ENCODE data around the gene PTPRE. TPM values are rescaled to one million over a fixed set of nuclear protein-coding genes. Genes with fewer than 3 reads are reported as not detected.

PTPRE gene
- total RNA-seq, 6 donors from 2014 or later, result 49.9 to 89.2 (median 64.2) TPM

DNA sequence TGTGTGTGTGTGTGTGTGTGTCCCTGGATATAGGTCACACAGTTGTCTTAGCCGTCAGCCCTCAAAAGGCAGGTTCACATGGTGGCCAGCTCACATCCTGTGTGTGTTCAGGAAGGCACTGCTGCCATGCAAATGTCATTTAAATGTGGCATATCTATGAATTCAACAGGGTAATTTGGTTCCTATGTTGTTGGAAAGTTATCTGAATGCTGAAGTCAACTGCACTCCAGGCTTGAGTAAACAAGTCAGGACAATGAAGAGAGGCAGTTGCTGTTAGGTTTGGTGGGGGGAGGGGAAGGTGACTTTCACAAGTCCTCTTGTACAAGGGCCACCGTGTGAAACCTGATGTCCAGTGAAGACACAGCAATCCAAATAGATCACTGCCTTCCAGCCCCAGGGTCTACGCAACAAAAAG is 61.1 kb downstream of the PTPRE start:
- 61% methylated on average over 3 of the region's 3 CpGs for WGBS, 2 donors

GRCh38 chr10:127968659-127969058 is 61.8 kb downstream of the PTPRE start:
- ATAC-seq (ENCODE audit: low FRiP score in 2 of 2) (no peak), DNase-seq (no peak)
- Histone ChIP-seq H3K9me3 (no peaks in the 10 kb centered on the region), H3K36me3 (no peaks in the 10 kb centered on the region), H3K4me3 (no peak overlapping the region), H3K4me1 (peaks cover 9 to 15% (median 14%) of the 10 kb centered on the region in 4 donors), H3K27ac (peak overlapping the region; percentile 51 to 76 (median 68)), H3K27me3 (no peaks in the 10 kb centered on the region)
- 57 to 59% methylated on average over 1 of the region's 1 CpG for WGBS, 2 donors
- TF ChIP-seq POLR2A (IDR thresholded peaks at IDR 0.05) (no peak), POLR2AphosphoS5 (IDR thresholded peaks at IDR 0.05) (no peak), CTCF (IDR thresholded peaks at IDR 0.05) (no peak), EP300 (IDR thresholded peaks at IDR 0.05) (no peak)

More for the DNA sequence above, 61.1 kb downstream of the PTPRE start:
- DNase-seq (no peak), ATAC-seq (ENCODE audit: low FRiP score in 2 of 2) (no peak)
- H3K9me3 ChIP-seq, result no peaks in the 10 kb centered on the region
- no peaks in the 10 kb centered on the region for H3K36me3 ChIP-seq
- H3K27ac ChIP-seq, result peak overlapping the region; percentile 51 to 76 (median 68)
- H3K4me3 ChIP-seq, result no peak overlapping the region
- TF ChIP-seq POLR2A (IDR thresholded peaks at IDR 0.05) (no peak), POLR2AphosphoS5 (IDR thresholded peaks at IDR 0.05) (no peak), EP300 (IDR thresholded peaks at IDR 0.05) (no peak), CTCF (IDR thresholded peaks at IDR 0.05) (no peak)
- H3K27me3 ChIP-seq, result no peaks in the 10 kb centered on the region
- peaks cover 3 to 13% (median 11%) of the 10 kb centered on the region in 4 donors for H3K4me1 ChIP-seq

GRCh38 chr10:127971101-127971946 is 64.4 kb downstream of the PTPRE start:
- 79 to 90% methylated on average over 24 of the region's 24 CpGs for WGBS, 2 donors
- Histone ChIP-seq H3K9me3 (no peaks in the 10 kb centered on the region), H3K36me3 (no peaks in the 10 kb centered on the region), H3K4me1 (peaks cover 19 to 26% (median 20%) of the 10 kb centered on the region in 4 donors), H3K4me3 (no peak overlapping the region), H3K27ac (no peak overlapping the region), H3K27me3 (no peaks in the 10 kb centered on the region)
- ATAC-seq (ENCODE audit: low FRiP score in 2 of 2) (no peak), DNase-seq (no peak)
- TF ChIP-seq CTCF (IDR thresholded peaks at IDR 0.05) (no peak), EP300 (IDR thresholded peaks at IDR 0.05) (no peak), POLR2A (IDR thresholded peaks at IDR 0.05) (no peak), POLR2AphosphoS5 (IDR thresholded peaks at IDR 0.05) (no peak)

DNA sequence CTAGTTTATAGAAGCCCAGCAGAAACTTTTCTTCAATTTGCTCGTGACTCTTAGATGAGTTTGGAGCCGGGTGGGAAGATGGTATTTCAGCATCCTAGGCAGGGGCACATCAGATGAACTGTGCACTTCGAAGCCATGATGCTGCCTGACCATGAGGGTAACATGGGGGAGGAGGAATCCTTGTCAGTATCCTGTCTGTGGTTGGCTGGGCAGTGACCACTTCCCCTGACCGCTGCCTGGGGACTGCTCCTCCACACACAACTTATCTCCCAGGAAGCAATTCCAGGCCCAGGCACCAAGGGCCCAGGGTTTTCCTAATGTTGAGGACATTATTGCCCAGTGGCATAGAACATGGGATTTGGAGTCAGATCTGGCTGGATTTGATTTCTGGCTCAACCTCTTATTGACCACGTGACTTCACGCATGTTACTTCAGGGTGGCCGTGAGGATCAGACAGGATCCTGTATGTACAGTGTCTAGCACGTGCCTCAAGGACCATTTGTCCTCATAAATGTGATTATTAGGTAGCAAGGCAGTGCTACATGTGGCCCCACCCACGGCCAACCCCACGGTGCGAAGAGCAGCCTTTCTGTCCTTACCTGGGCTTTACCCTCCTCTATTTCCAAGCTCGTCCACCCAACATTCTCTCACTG is 65.2 kb downstream of the PTPRE start:
- Histone ChIP-seq H3K27ac (no peak overlapping the region), H3K36me3 (no peaks in the 10 kb centered on the region), H3K27me3 (no peaks in the 10 kb centered on the region), H3K4me1 (peaks cover 26 to 31% (median 27%) of the 10 kb centered on the region in 4 donors), H3K9me3 (no peaks in the 10 kb centered on the region), H3K4me3 (no peak overlapping the region)
- WGBS, 2 donors, result 87 to 91% methylated on average over 12 of the region's 12 CpGs
- no peak for ATAC-seq (ENCODE audit: low FRiP score in 2 of 2)
- no peak for DNase-seq
- TF ChIP-seq CTCF (IDR thresholded peaks at IDR 0.05) (no peak), POLR2AphosphoS5 (IDR thresholded peaks at IDR 0.05) (no peak), EP300 (IDR thresholded peaks at IDR 0.05) (no peak), POLR2A (IDR thresholded peaks at IDR 0.05) (no peak)

All from upper lobe of left lung (tissue), 6 donors.